CD4-positive, alpha-beta T cell (primary cell): ENCODE results near the gene HSD17B12. TPM values are rescaled to one million over a fixed set of nuclear protein-coding genes. Genes with fewer than 3 reads are reported as not detected.

ENCODE experiments used
- ATAC-seq: fragments of 200-7000 bp; cut with Tn5 transposase; one replicate; pipeline ENCODE4 v1.10.0; 2022; ENCODE audit warnings: mild to moderate bottlenecking; ENCODE audit not compliant: poor library complexity
- CTCF ChIA-PET: fragments of 350-600 bp; sonication (Branson Sonifier 250); formaldehyde crosslinking; loops from one replicate; lab custom pipeline; 2021; ENCODE audit warnings: antibody characterized with exemption, inconsistent platforms; lab: Charles Lee
- POLR2A ChIA-PET: fragments of 350-600 bp; sonication (Branson Sonifier 250); formaldehyde crosslinking; loops from one replicate; lab custom pipeline; 2021; ENCODE audit warnings: antibody characterized with exemption, inconsistent platforms; lab: Charles Lee
- DNase-seq, 14 experiments: peaks; one replicate each; pipeline ENCODE4 v3.0.0-alpha.2; 2013 to 2020; ENCODE audit warnings: mixed read lengths in 2 of 14
- H3K27ac ChIP-seq, 2 donors: one replicate each; pipeline versions ENCODE4 v1.5.1 to v1.7.0; 2013; ENCODE audit warnings: low read length in 2 of 2, low read depth in 1 of 2, mild to moderate bottlenecking in 1 of 2
- H3K27me3 ChIP-seq, 2 experiments: 1 replicate in 1 of 2; 2 replicates in 1 of 2; pipeline versions ENCODE4 v1.6.1 to v1.7.0; 2013; ENCODE audit warnings: low read length in 2 of 2, control low read depth in 1 of 2, mild to moderate bottlenecking in 1 of 2, moderate library complexity in 1 of 2; ENCODE audit not compliant: insufficient read depth in 2 of 2, control insufficient read depth in 1 of 2
- H3K36me3 ChIP-seq: one replicate; pipeline ENCODE4 v1.6.1; 2013; ENCODE audit warnings: low read length, control low read depth; ENCODE audit not compliant: insufficient read depth
- H3K4me1 ChIP-seq: one replicate; pipeline ENCODE4 v1.6.1; 2013; ENCODE audit warnings: low read length, control low read depth; ENCODE audit not compliant: insufficient read depth
- H3K4me3 ChIP-seq: one replicate; pipeline ENCODE4 v1.5.1; 2013; ENCODE audit warnings: mild to moderate bottlenecking, low read length, moderate library complexity
- H3K9me3 ChIP-seq, 2 experiments: 1 replicate in 1 of 2; 2 replicates in 1 of 2; pipeline versions ENCODE4 v1.6.1 to v1.7.0; 2013; ENCODE audit warnings: low read length in 2 of 2, mild to moderate bottlenecking in 2 of 2, control low read depth in 1 of 2, moderate library complexity in 1 of 2; ENCODE audit not compliant: control insufficient read depth in 1 of 2, insufficient read depth in 1 of 2
- H3K27ac Mint-ChIP-seq: one replicate; pipeline ENCODE4 v1.8.0; 2020; ENCODE audit warnings: mixed read lengths
- H3K27me3 Mint-ChIP-seq: one replicate; pipeline ENCODE4 v1.8.0; 2021; ENCODE audit warnings: mixed read lengths
- H3K36me3 Mint-ChIP-seq: one replicate; pipeline ENCODE4 v1.8.0; 2021; ENCODE audit warnings: low read depth, mixed read lengths
- H3K4me1 Mint-ChIP-seq: one replicate; pipeline ENCODE4 v1.8.0; 2021; ENCODE audit warnings: low read depth, mixed read lengths
- H3K4me3 Mint-ChIP-seq: one replicate; pipeline ENCODE4 v1.8.0; 2020; ENCODE audit warnings: mild to moderate bottlenecking, mixed read lengths
- H3K9me3 Mint-ChIP-seq: one replicate; pipeline ENCODE4 v1.8.0; 2020; ENCODE audit warnings: mixed read lengths
- CTCF ChIP-seq: fragments of 200-600 bp; IDR thresholded peaks from one replicate; pipeline ENCODE4 v1.8.0; 2022; ENCODE audit warnings: antibody characterized with exemption, mild to moderate bottlenecking
- intact Hi-C, 2 experiments: fragments of 100-400 bp; cut with DNase I in 1 of 2; cut with micrococcal nuclease in 1 of 2; formaldehyde crosslinking; loops; one replicate each; pipeline versions ENCODE4 v1.15.1 to v1.9.0; 2023 to 2025; cut with DNase I, micrococcal nuclease
- total RNA-seq, 174 experiments: library from RNA in 2 of 174; stranded (reverse) in 2 of 174; gene quantifications; one replicate each; pipeline ENCODE4 v1.2.3 and lab custom pipeline; 2021 to 2026

Gene HSD17B12
- total RNA-seq, 2 experiments from 2014 or later, result 16.1 to 16.3 TPM

GRCh38 chr11:43872995-43873394 lies 192.5 kb downstream of the HSD17B12 start:
- no peak overlapping the region for H3K27ac ChIP-seq
- Mint-ChIP-seq H3K9me3 (no peaks in the 10 kb centered on the region), H3K27ac (no peak overlapping the region), H3K27me3 (peaks cover 68% of the 10 kb centered on the region), H3K4me3 (no peak overlapping the region), H3K4me1 (peaks cover 11% of the 10 kb centered on the region), H3K36me3 (no peaks in the 10 kb centered on the region)
- no peaks in the 10 kb centered on the region for H3K9me3 ChIP-seq
- H3K4me1 ChIP-seq, result peaks cover 13% of the 10 kb centered on the region
- no peak for TF ChIP-seq CTCF
- H3K36me3 ChIP-seq, result no peaks in the 10 kb centered on the region
- no peak overlapping the region for H3K4me3 ChIP-seq
- ChIA-PET POLR2A (no interaction called here), CTCF (no interaction called here)
- ATAC-seq (no peak), DNase-seq (no peak)
- intact Hi-C loops, result no loop called here
- peaks cover 18 to 41% of the 10 kb centered on the region in 2 experiments for H3K27me3 ChIP-seq

- H3K9me3 Mint-ChIP-seq, result no peaks in the 10 kb centered on the region
- intact Hi-C loops, result no loop called here
- ChIA-PET POLR2A (no interaction called here), CTCF (no interaction called here)
- Histone ChIP-seq H3K4me3 (no peak overlapping the region), H3K27me3 (peaks cover 19 to 48% of the 10 kb centered on the region in 2 experiments), H3K4me1 (peaks cover 6% of the 10 kb centered on the region), H3K27ac (no peak overlapping the region), H3K36me3 (no peaks in the 10 kb centered on the region), H3K9me3 (no peaks in the 10 kb centered on the region)
- no peak for TF ChIP-seq CTCF
- no peak overlapping the region for H3K4me3 Mint-ChIP-seq
- peaks cover 4% of the 10 kb centered on the region for H3K4me1 Mint-ChIP-seq
- peaks cover 68% of the 10 kb centered on the region for H3K27me3 Mint-ChIP-seq
- no peak for DNase-seq
- no peak overlapping the region for H3K27ac Mint-ChIP-seq
- no peaks in the 10 kb centered on the region for H3K36me3 Mint-ChIP-seq
- ATAC-seq, result no peak
Measured at GRCh38 chr11:43874078-43874477, 193.5 kb downstream of the HSD17B12 start.

GRCh38 chr11:43874738-43875137 lies 194.2 kb downstream of the HSD17B12 start:
- no peaks in the 10 kb centered on the region for H3K4me1 Mint-ChIP-seq
- Histone ChIP-seq H3K36me3 (no peaks in the 10 kb centered on the region), H3K9me3 (no peaks in the 10 kb centered on the region), H3K27me3 (peaks cover 19 to 48% of the 10 kb centered on the region in 2 experiments), H3K27ac (no peak overlapping the region), H3K4me3 (no peak overlapping the region), H3K4me1 (no peaks in the 10 kb centered on the region)
- H3K36me3 Mint-ChIP-seq, result no peaks in the 10 kb centered on the region
- H3K27me3 Mint-ChIP-seq, result peaks cover 67% of the 10 kb centered on the region
- DNase-seq, result no peak
- intact Hi-C loops, result no loop called here
- TF ChIP-seq CTCF, result no peak
- H3K4me3 Mint-ChIP-seq, result no peak overlapping the region
- ChIA-PET CTCF (no interaction called here), POLR2A (no interaction called here)
- no peaks in the 10 kb centered on the region for H3K9me3 Mint-ChIP-seq
- no peak overlapping the region for H3K27ac Mint-ChIP-seq
- ATAC-seq, result no peak
